ENCODE results near the gene ADARB2. TPM values are rescaled to one million over a fixed set of nuclear protein-coding genes. Genes with fewer than 3 reads are reported as not detected.

Gene ADARB2
- total RNA-seq, 4 donors from 2014 or later, result 8.4 to 23.2 (median 19.6) TPM

GRCh38 chr10:1664333-1664964 lies 72.9 kb downstream of the ADARB2 start:
- Histone ChIP-seq H3K27ac (no peak overlapping the region), H3K36me3 (no peaks in the 10 kb centered on the region), H3K27me3 (no peaks in the 10 kb centered on the region), H3K9me3 (no peaks in the 10 kb centered on the region), H3K4me3 (no peak overlapping the region), H3K4me1 (no peaks in the 10 kb centered on the region)
- no peak for TF ChIP-seq CTCF (IDR thresholded peaks at IDR 0.05)
- TF ChIP-seq POLR2A (IDR thresholded peaks at IDR 0.05), result no peak
- no peak for TF ChIP-seq EP300 (IDR thresholded peaks at IDR 0.05)
- WGBS, 2 donors, result 50 to 62% methylated on average over 15 of the region's 15 CpGs
- no peak for DNase-seq (ENCODE audit: low spot score in 2 of 2)

- 91% methylated on average over 17 of the region's 17 CpGs for WGBS, 2 donors
- Histone ChIP-seq H3K4me1 (no peaks in the 10 kb centered on the region), H3K27me3 (no peaks in the 10 kb centered on the region), H3K9me3 (no peaks in the 10 kb centered on the region), H3K27ac (no peak overlapping the region), H3K36me3 (no peaks in the 10 kb centered on the region), H3K4me3 (no peak overlapping the region)
- no peak for DNase-seq (ENCODE audit: low spot score in 2 of 2)
- TF ChIP-seq CTCF (IDR thresholded peaks at IDR 0.05) (no peak), POLR2A (IDR thresholded peaks at IDR 0.05) (no peak), EP300 (IDR thresholded peaks at IDR 0.05) (no peak)
Measured at GRCh38 chr10:1663226-1663625, 74.1 kb downstream of the ADARB2 start.

- DNase-seq (ENCODE audit: low spot score in 2 of 2), result no peak
- no peaks in the 10 kb centered on the region for H3K27me3 ChIP-seq
- WGBS, 2 donors, result 83 to 91% methylated on average over 17 to 18 of the region's 20 CpGs
- no peak overlapping the region for H3K27ac ChIP-seq
- TF ChIP-seq POLR2A (IDR thresholded peaks at IDR 0.05) (no peak), CTCF (IDR thresholded peaks at IDR 0.05) (no peak), EP300 (IDR thresholded peaks at IDR 0.05) (no peak)
- H3K4me3 ChIP-seq, result no peak overlapping the region
- no peaks in the 10 kb centered on the region for H3K36me3 ChIP-seq
- H3K9me3 ChIP-seq, result no peaks in the 10 kb centered on the region
- no peaks in the 10 kb centered on the region for H3K4me1 ChIP-seq
Measured at GRCh38 chr10:1662438-1663025, 74.8 kb downstream of the ADARB2 start.

GRCh38 chr10:1661859-1662437 lies 75.4 kb downstream of the ADARB2 start:
- no peak for DNase-seq (ENCODE audit: low spot score in 2 of 2)
- 75 to 84% methylated on average over 13 to 14 of the region's 14 CpGs for WGBS, 2 donors
- TF ChIP-seq EP300 (IDR thresholded peaks at IDR 0.05) (no peak), CTCF (IDR thresholded peaks at IDR 0.05) (no peak), POLR2A (IDR thresholded peaks at IDR 0.05) (no peak)
- no peaks in the 10 kb centered on the region for H3K9me3 ChIP-seq
- no peak overlapping the region for H3K4me3 ChIP-seq
- H3K4me1 ChIP-seq, result no peaks in the 10 kb centered on the region
- H3K36me3 ChIP-seq, result no peaks in the 10 kb centered on the region
- no peak overlapping the region for H3K27ac ChIP-seq
- H3K27me3 ChIP-seq, result no peaks in the 10 kb centered on the region

GRCh38 chr10:1661416-1661815 lies 75.9 kb downstream of the ADARB2 start:
- TF ChIP-seq CTCF (IDR thresholded peaks at IDR 0.05) (no peak), POLR2A (IDR thresholded peaks at IDR 0.05) (no peak), EP300 (IDR thresholded peaks at IDR 0.05) (no peak)
- no peak overlapping the region for H3K4me3 ChIP-seq
- H3K4me1 ChIP-seq, result no peaks in the 10 kb centered on the region
- no peaks in the 10 kb centered on the region for H3K9me3 ChIP-seq
- 92 to 98% methylated on average over 3 of the region's 3 CpGs for whole genome bisulfite sequencing, 2 donors
- H3K27ac ChIP-seq, result no peak overlapping the region
- H3K27me3 ChIP-seq, result no peaks in the 10 kb centered on the region
- H3K36me3 ChIP-seq, result no peaks in the 10 kb centered on the region
- no peak for DNase-seq (ENCODE audit: low spot score in 2 of 2)
